NCI-H146 treated with DMSO at 0.1 percent for 48 hours (cell line): Measurements from ENCODE around the gene RING1.
A peak's percentile ranks its signal among the peaks of the same experiment; 100 is the strongest.

ENCODE experiments used
- DNase-seq: peaks from one replicate; lab custom pipeline; 2025; ENCODE audit not compliant: unreplicated experiment; lab: John Stamatoyannopoulos, UW

RING1 gene

GRCh38 chr6:33192105-33192646 is 16.1 kb upstream of the RING1 start, which contains the start of gene COL11A2:
Gene COL11A2 (minus strand): TSS chr6:33192467. CDS start chr6:33192240, 227 bp downstream.
- no peak for DNase-seq

- DNase-seq, result no peak
Observed at GRCh38 chr6:33192671-33193602, 15.4 kb upstream of the RING1 start.

GRCh38 chr6:33193619-33194018 is 14.7 kb upstream of the RING1 start:
- DNase-seq, result no peak

DNA sequence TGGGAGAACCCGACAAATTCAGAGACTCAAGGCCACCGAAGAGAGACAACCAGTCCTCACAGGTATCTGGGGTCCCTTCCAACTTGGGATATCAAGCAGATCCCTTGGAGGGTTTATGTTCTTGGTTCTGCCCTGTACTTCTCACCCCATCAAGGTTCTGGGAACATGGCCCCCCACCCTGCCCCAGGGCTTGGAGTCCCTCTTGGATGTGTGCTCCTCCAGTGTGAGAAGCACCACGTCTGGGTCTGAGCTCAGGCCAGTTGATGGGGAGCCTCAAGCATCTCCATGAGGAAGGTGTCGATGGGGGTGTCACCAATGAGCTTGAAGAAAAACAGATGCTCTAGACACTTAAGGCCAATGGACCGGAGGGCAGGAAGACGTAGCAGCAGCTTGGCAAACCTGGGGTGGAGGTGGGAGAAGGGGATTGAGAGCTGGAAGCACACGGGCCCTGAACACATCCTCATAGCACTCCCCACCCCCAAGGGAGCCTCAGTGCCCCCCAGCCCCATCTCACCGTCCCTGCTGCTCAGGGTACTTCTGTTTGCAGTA is 13.8 kb upstream of the RING1 start:
- DNase-seq, result no peak

GRCh38 chr6:33195304-33196165 is 12.8 kb upstream of the RING1 start:
- DNase-seq, result no peak

- DNase-seq, result peak; percentile 38
Observed at GRCh38 chr6:33197431-33198048, 10.8 kb upstream of the RING1 start.

DNA sequence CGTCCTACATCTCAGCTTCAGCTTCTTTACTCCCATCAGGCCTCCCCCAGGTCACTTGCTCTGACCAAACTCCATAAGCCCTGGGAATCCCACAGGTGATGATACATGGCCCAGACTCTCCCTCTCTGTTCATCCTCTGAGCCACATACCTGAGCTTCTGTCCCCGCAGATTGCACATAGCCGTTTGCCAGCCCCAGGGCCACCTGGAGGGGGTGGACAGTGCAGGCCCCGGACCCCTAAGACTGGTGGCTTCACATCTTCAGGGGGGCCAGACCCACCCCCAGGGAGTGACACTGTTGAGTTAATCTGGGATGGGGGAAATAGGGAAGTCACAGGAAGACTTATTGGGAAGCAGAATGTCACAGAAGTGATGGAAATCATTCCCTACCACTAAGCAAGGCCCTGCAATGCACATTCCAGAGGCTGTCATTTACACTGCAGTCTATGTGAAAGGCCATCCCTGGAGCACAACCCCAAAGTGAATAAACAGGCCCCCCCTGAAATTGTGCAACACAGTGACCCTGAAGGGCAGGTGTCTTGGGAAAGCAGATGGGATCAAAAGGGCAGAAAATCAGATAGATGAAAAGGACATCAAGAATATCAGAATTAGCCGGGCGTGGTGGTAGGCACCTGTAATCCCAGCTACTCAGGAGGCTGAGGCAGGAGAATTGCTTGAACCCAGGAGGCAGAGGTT is 10.0 kb upstream of the RING1 start:
- no peak for DNase-seq

DNA sequence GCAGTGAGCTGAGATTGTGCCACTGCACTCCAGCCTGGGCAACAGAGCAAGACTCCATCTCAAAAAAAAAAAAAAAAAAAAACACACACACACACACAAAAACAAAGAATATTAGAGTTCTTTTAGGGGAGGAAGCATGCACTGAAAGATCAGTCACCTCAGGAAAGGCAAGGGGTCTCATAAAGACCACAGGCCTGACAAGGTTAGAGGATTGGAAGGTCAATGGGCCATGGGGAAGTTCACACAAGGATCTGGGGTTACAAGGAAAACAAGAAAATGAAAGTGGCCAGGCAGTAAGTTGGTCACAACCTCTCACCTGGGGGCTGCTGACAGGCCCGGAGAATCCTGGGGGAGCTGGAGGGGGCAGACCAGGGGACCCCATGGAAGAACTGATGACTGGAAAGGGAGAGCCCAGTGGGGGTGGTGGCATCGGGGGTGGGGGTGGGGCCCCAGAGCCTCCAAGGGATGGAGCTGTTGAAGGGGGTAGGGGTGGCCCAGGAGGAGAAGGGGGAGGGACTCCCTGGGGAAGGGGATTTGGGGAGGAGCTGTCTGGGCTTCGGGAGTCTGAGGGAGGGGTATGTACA is 9.4 kb upstream of the RING1 start:
- no peak for DNase-seq

DNA sequence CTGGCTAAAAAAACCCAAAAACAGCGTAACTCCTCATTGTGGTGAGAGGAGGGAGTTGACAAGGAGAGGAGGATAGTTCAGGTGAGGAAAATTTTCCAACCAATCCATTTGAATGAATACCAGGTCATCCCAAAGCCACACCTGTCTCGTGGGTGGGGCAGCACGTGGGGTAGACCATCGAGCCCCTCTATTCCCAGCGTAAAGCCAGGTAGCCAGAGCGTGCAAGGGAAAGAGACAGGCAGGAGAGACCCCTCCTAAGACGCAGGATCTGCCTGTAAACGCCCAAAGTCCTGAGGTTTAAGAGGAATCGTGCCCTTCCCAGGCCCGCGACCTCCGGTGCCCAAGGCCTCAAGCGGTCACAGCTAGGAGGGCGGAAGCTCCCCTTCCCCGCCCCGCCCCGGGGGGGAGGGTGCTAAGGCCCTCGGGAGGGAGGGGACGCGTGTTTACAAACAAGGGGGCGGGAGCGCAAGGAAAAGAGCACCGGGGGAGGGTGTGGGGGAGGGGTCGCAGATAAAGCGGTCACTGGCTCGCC is 8.5 kb upstream of the RING1 start:
- DNase-seq, result peak; percentile 45

DNA sequence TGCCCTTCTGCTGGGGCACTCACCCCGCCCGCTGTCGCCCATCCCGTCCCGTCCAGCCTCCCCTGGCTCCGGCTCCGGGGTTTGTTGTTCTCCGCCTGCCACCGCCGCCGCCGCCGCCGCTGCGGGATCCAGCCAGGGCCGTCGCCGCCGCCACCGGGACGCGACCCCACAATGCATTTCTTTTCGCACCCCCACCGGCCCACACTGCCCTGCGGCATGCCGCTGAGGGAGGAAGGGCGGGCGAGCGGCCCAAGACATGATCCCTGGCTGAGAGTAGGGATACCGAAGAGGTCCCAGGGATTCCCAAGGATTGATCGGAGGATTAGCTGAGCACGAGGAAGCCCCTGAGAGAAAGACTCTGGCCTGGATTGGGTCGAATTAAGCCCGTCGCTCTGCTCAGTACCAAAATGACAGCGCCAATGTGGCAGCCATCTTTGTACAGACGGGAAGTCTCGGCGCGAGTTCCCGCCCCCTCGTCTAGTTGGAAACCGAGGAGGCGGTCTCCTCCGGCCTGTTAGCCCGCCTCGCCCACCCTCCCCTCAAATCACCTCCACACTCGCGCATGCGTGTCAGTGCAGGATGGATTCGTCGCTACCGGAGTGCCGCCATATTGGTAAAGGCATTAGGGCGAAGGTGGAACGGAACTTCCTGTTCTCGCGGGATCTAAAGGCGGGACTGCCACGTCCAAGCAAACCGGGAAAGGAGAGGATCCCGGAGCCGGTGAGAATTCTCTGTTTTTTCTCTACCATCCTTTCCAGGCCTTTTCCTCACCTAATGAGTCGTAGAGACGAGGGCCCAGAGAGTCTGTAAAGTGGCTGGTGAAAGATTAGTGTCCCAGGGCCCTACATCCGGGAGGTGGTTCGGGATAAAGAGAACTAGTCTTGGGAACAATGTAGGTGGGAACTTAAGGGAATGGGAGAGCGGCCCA is 7.8 kb upstream of the RING1 start, which contains the start of the genes RXRB and SLC39A7:
RXRB (minus strand) TSS at position 447 of the 928 bp plus-strand sequence; CDS start at position 258, 189 bp downstream.
SLC39A7 (plus strand) TSS at position 649 of the 928 bp plus-strand sequence. CDS start 379 bp downstream, outside the sequence.
- peak; percentile 96 for DNase-seq

DNA sequence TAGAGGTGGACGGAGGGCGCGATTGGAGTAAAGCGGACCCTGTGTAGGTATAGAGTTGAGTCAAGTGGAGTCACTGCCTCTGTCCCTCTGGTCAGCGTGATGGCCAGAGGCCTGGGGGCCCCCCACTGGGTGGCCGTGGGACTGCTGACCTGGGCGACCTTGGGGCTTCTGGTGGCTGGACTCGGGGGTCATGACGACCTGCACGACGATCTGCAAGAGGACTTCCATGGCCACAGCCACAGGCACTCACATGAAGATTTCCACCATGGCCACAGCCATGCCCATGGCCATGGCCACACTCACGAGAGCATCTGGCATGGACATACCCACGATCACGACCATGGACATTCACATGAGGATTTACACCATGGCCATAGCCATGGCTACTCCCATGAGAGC is 7.2 kb upstream of the RING1 start:
- no peak for DNase-seq

DNA sequence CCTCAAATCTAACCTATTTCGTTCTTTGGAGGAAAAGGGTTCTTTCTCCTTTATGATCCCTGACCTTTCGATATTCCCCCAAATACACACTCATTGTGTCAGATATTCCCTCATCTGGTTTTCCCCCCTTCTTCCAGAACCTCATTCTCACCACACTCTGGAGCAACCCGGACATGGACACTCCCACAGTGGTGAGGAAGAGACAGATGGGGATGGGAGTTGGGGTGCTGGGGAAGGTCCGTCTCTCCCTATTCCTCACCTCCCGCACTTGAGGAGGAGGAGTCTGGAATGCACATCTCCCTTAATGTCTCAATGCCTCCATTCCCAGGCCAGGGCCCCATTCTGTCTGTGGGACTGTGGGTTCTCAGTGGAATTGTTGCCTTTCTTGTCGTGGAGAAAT is 6.4 kb upstream of the RING1 start:
- DNase-seq, result no peak

DNA sequence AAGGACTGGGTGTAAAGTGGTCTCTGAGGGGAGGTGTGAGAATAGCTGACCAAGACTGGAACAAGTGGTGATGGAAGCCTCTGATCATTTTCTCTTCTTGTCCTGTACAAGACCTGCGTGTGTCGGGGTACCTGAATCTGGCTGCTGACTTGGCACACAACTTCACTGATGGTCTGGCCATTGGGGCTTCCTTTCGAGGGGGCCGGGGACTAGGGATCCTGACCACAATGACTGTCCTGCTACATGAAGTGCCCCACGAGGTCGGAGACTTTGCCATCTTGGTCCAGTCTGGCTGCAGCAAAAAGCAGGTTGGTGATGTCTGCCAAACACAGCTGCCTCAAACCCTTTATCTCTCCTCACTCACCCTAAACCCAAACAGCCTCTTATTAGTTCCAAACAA is 5.5 kb upstream of the RING1 start:
- no peak for DNase-seq

DNA sequence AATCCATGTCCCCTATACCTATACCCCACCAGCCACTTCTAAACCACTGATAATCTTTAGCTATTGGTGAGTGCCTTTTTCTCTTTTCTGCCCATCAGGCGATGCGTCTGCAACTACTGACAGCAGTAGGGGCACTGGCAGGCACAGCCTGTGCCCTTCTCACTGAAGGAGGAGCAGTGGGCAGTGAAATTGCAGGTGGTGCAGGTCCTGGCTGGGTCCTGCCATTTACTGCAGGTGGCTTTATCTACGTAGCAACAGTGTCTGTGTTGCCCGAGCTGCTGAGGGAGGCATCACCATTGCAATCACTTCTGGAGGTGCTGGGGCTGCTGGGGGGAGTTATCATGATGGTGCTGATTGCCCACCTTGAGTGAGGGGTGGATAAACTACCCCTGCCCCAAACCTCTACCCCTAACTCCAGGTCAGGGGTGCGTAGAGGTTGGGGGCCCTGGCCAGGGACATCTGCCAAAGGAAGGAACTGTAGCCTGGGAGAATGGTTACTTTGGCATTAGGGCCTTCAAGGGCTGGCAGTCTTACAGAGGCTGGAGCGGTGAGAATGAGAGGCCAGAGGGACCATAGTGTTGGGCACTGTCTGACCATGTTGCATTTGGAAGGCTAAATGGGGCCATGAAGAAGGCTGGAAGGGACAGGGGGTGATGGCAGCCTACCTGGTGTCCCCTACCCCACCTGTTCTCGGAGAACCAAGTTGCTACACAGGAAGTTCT is 4.7 kb upstream of the RING1 start:
- no peak for DNase-seq

- DNase-seq, result no peak
Observed at GRCh38 chr6:33204165-33204414, 4.2 kb upstream of the RING1 start.

GRCh38 chr6:33204415-33205190 is 3.7 kb upstream of the RING1 start, which contains the start of gene HSD17B8:
Gene HSD17B8 (plus strand): TSS chr6:33204655. CDS start chr6:33204669, 14 bp downstream.
- peak; percentile 65 for DNase-seq
